ENCODE results near the gene GFRA1.

DNA sequence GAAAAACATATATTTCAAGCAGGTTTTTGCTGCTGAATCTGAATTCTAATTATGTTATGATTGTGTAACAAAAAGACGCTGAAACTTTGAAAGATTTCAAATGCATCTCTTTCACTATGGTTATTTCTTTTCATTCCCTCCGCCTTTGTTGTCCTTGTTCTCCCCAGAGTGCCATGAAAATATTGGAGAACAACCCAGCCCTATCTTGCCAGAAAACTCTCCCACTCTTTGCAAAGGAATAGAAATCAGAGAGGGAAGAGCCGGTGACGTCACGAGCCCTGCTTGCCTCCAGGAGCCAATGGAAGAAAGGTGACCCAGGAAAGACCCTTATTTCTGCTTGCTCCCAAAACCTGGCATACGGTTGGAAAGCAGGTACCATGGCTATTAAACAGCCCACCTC, 3.4 kb downstream of the GFRA1 start:
- TF ChIP-seq POLR2A (IDR thresholded peaks at IDR 0.05) = no peak
- TF ChIP-seq, protein P1, sequence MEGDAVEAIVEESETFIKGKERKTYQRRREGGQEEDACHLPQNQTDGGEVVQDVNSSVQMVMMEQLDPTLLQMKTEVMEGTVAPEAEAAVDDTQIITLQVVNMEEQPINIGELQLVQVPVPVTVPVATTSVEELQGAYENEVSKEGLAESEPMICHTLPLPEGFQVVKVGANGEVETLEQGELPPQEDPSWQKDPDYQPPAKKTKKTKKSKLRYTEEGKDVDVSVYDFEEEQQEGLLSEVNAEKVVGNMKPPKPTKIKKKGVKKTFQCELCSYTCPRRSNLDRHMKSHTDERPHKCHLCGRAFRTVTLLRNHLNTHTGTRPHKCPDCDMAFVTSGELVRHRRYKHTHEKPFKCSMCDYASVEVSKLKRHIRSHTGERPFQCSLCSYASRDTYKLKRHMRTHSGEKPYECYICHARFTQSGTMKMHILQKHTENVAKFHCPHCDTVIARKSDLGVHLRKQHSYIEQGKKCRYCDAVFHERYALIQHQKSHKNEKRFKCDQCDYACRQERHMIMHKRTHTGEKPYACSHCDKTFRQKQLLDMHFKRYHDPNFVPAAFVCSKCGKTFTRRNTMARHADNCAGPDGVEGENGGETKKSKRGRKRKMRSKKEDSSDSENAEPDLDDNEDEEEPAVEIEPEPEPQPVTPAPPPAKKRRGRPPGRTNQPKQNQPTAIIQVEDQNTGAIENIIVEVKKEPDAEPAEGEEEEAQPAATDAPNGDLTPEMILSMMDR (IDR thresholded peaks at IDR 0.05) = no peak

Measured in lower leg skin (tissue), 3 donors.